B cell (primary cell): ENCODE results near the gene CNR1. TPM values are rescaled to one million over a fixed set of nuclear protein-coding genes. Genes with fewer than 3 reads are reported as not detected.
A peak's percentile ranks its signal among the peaks of the same experiment; 100 is the strongest.

Source experiments
- ATAC-seq: fragments of 200-7000 bp; cut with Tn5 transposase; one replicate; pipeline ENCODE4 v1.10.0; 2021; ENCODE audit warnings: low read depth, mild to moderate bottlenecking, moderate number of reproducible peaks, moderate library complexity
- CTCF ChIA-PET: fragments of 350-600 bp; sonication (Branson Sonifier 250); formaldehyde crosslinking; loops from one replicate; lab custom pipeline; 2021; ENCODE audit warnings: antibody characterized with exemption, inconsistent platforms; lab: Charles Lee
- POLR2A ChIA-PET: fragments of 350-600 bp; sonication (Branson Sonifier 250); formaldehyde crosslinking; loops from one replicate; lab custom pipeline; 2021; ENCODE audit warnings: antibody characterized with exemption; lab: Charles Lee
- DNase-seq: peaks from one replicate; pipeline ENCODE4 v3.0.0; 2013
- H2AFZ ChIP-seq: 2 replicates; pipeline ENCODE4 v1.6.1; 2012; ENCODE audit warnings: mild to moderate bottlenecking, low read depth, low read length; ENCODE audit not compliant: insufficient read depth, poor library complexity, severe bottlenecking
- H3K27ac ChIP-seq, 2 donors: 1 replicate in 1 of 2; 2 replicates in 1 of 2; pipeline ENCODE4 v1.5.1; 2012 to 2013; ENCODE audit warnings: low read length in 2 of 2, mild to moderate bottlenecking in 2 of 2, moderate library complexity in 1 of 2
- H3K27me3 ChIP-seq, 4 experiments: fragments of 200-600 bp in 1 of 4; sonication (generic) in 1 of 4; replicated peaks in 1 of 4; 1 replicate in 2 of 4; 2 replicates in 2 of 4; pipeline versions ENCODE4 v1.6.1 to v1.7.0; 2013 to 2016; ENCODE audit warnings: low read length in 3 of 4, mild to moderate bottlenecking in 2 of 4, mixed read lengths in 1 of 4, moderate library complexity in 1 of 4; ENCODE audit not compliant: insufficient read depth in 4 of 4, control insufficient read depth in 3 of 4; ENCODE audit errors: control extremely low read depth in 1 of 4
- H3K36me3 ChIP-seq, 2 experiments: replicated peaks in 1 of 2; 1 replicate in 1 of 2; 2 replicates in 1 of 2; pipeline versions ENCODE4 v1.6.1 to v1.7.1; 2013; ENCODE audit warnings: low read length in 1 of 2; ENCODE audit not compliant: insufficient read depth in 2 of 2, control insufficient read depth in 1 of 2; ENCODE audit errors: control extremely low read depth in 1 of 2, extremely low read depth in 1 of 2
- H3K4me1 ChIP-seq, 2 donors: fragments of 200-600 bp in 1 of 2; sonication (generic) in 1 of 2; 1 replicate in 1 of 2; 2 replicates in 1 of 2; pipeline versions ENCODE4 v1.5.1 to v1.6.1; 2013 to 2017; ENCODE audit warnings: low read length in 2 of 2; ENCODE audit not compliant: control insufficient read depth in 2 of 2, insufficient read depth in 2 of 2
- H3K4me2 ChIP-seq: replicated peaks from 2 replicates; pipeline ENCODE3; 2012; ENCODE audit warnings: mild to moderate bottlenecking, low read depth, low read length; ENCODE audit not compliant: poor library complexity, severe bottlenecking
- H3K4me3 ChIP-seq, 5 experiments: fragments of 200-600 bp in 1 of 5; sonication (generic) in 1 of 5; 1 replicate in 3 of 5; 2 replicates in 2 of 5; pipeline versions ENCODE4 v1.5.1 to v1.7.0; 2011 to 2016; ENCODE audit warnings: low read length in 4 of 5, mild to moderate bottlenecking in 4 of 5, low read depth in 2 of 5, control low read depth in 1 of 5, moderate library complexity in 1 of 5; ENCODE audit not compliant: insufficient read depth in 1 of 5; ENCODE audit errors: control extremely low read depth in 1 of 5, extremely low read depth in 1 of 5
- H3K79me2 ChIP-seq: fragments of 200-600 bp; sonication (generic); one replicate; pipeline ENCODE4 v1.6.0; 2016; ENCODE audit warnings: low read length; ENCODE audit not compliant: control insufficient read depth, insufficient read depth
- H3K9ac ChIP-seq: fragments of 200-600 bp; sonication (generic); 2 replicates; pipeline ENCODE4 v1.6.1; 2017; ENCODE audit warnings: mild to moderate bottlenecking, low read length, moderate library complexity
- H3K9me3 ChIP-seq, 3 donors: one replicate each; pipeline versions ENCODE4 v1.6.1 to v1.7.1; 2013; ENCODE audit warnings: low read length in 2 of 3; ENCODE audit not compliant: control insufficient read depth in 2 of 3, insufficient read depth in 1 of 3; ENCODE audit errors: control extremely low read depth in 1 of 3
- H4K20me1 ChIP-seq: 2 replicates; pipeline ENCODE4 v1.6.0; 2012; ENCODE audit warnings: mild to moderate bottlenecking, low read length; ENCODE audit not compliant: insufficient read depth, control insufficient read depth, poor library complexity, severe bottlenecking
- H3K27ac Mint-ChIP-seq: one replicate; pipeline ENCODE4 v1.8.0; 2021; ENCODE audit warnings: mixed read lengths
- H3K27me3 Mint-ChIP-seq: one replicate; pipeline ENCODE4 v1.8.0; 2021; ENCODE audit warnings: mixed read lengths
- H3K4me1 Mint-ChIP-seq: one replicate; pipeline ENCODE4 v1.8.0; 2021; ENCODE audit warnings: mixed read lengths
- H3K4me3 Mint-ChIP-seq: one replicate; pipeline ENCODE4 v1.8.0; 2021; ENCODE audit warnings: mixed read lengths
- H3K9me3 Mint-ChIP-seq: one replicate; pipeline ENCODE4 v1.8.0; 2022; ENCODE audit warnings: mixed read lengths; ENCODE audit not compliant: insufficient read depth
- EZH2 ChIP-seq: IDR thresholded peaks from 2 replicates; pipeline ENCODE4 v1.6.1; 2012; ENCODE audit warnings: borderline replicate concordance, low read depth, mild to moderate bottlenecking, moderate library complexity, low read length; ENCODE audit not compliant: insufficient read depth, poor library complexity, severe bottlenecking
- WGBS: methylation state at CpG from one replicate; pipeline ENCODE4 v1.1.5; 2013; ENCODE audit warnings: missing lambda C conversion rate; ENCODE audit not compliant: insufficient coverage; 5-methylcytosine and 5-hydroxymethylcytosine counted together
- intact Hi-C: fragments of 100-400 bp; cut with micrococcal nuclease; formaldehyde crosslinking; loops from one replicate; pipeline ENCODE4 v1.10.0; 2022
- polyA plus RNA-seq: library from polyadenylated mRNA; depleted of rRNA; stranded (reverse); fragments of >200 nt; gene quantifications from 2 replicates; pipeline ENCODE4 v1.2.3, GENCODE V29; 2012
- total RNA-seq, 2 donors: library from RNA; stranded (reverse); fragments of 120-200 nt in 1 of 2; gene quantifications; 1 replicate in 1 of 2; 2 replicates in 1 of 2; pipeline versions ENCODE4 v1.2.3 to v1.2.4, GENCODE V29; 2013 to 2022
- TF ChIP-seq, protein P1 (sequence below): fragments of 200-600 bp; IDR thresholded peaks from one replicate; pipeline ENCODE4 v1.8.0; 2022; ENCODE audit warnings: antibody characterized with exemption, mild to moderate bottlenecking

CNR1 gene
- total and polyA plus RNA-seq, 2 donors (not counting 1 experiment from before 2014, with no cell fraction given): 8.9 to 28.9 TPM

DNA sequence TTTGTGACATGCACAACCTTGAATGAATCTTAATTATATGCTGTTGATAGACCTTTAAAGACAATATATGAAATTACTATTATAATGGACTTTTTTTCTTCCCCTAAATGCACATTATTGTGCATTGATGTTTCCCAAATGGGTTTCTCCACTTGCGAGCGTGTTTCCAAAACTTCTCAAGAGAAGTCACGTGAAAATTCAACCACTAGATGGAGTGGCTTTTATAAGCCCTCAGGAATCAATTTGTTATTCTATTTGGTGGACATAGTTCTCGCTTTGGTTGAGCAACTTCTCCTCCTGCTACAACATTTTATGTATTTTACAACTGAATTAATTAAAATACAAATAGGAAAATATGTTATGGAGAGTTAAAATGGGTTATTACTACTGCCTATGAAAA is 9.0 kb downstream of the CNR1 start:
- Histone ChIP-seq H3K27me3 (no peaks in the 10 kb centered on the region), H3K27ac (no peak overlapping the region), H3K4me2 (no peak overlapping the region), H2AFZ (no peak overlapping the region), H3K79me2 (no peaks in the 10 kb centered on the region), H3K9ac (no peak overlapping the region), H4K20me1 (no peaks in the 10 kb centered on the region), H3K4me3 (no peak overlapping the region), H3K36me3 (no peaks in the 10 kb centered on the region), H3K4me1 (peaks cover 0 to 3% of the 10 kb centered on the region in 2 donors), H3K9me3 (no peaks in the 10 kb centered on the region)
- no CpG with 5 or more reads among the region's 4 CpGs for WGBS
- H3K9me3 Mint-ChIP-seq: no peaks in the 10 kb centered on the region
- TF ChIP-seq EZH2: no peak
- TF ChIP-seq, protein P1, sequence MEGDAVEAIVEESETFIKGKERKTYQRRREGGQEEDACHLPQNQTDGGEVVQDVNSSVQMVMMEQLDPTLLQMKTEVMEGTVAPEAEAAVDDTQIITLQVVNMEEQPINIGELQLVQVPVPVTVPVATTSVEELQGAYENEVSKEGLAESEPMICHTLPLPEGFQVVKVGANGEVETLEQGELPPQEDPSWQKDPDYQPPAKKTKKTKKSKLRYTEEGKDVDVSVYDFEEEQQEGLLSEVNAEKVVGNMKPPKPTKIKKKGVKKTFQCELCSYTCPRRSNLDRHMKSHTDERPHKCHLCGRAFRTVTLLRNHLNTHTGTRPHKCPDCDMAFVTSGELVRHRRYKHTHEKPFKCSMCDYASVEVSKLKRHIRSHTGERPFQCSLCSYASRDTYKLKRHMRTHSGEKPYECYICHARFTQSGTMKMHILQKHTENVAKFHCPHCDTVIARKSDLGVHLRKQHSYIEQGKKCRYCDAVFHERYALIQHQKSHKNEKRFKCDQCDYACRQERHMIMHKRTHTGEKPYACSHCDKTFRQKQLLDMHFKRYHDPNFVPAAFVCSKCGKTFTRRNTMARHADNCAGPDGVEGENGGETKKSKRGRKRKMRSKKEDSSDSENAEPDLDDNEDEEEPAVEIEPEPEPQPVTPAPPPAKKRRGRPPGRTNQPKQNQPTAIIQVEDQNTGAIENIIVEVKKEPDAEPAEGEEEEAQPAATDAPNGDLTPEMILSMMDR: no peak
- no peak overlapping the region for H3K27ac Mint-ChIP-seq
- no peak for ATAC-seq
- DNase-seq: no peak
- no peaks in the 10 kb centered on the region for H3K27me3 Mint-ChIP-seq
- POLR2A ChIA-PET: no interaction called here
- intact Hi-C loops: no loop called here
- H3K4me3 Mint-ChIP-seq: no peak overlapping the region
- CTCF ChIA-PET: no interaction called here
- H3K4me1 Mint-ChIP-seq: peaks cover 11% of the 10 kb centered on the region

DNA sequence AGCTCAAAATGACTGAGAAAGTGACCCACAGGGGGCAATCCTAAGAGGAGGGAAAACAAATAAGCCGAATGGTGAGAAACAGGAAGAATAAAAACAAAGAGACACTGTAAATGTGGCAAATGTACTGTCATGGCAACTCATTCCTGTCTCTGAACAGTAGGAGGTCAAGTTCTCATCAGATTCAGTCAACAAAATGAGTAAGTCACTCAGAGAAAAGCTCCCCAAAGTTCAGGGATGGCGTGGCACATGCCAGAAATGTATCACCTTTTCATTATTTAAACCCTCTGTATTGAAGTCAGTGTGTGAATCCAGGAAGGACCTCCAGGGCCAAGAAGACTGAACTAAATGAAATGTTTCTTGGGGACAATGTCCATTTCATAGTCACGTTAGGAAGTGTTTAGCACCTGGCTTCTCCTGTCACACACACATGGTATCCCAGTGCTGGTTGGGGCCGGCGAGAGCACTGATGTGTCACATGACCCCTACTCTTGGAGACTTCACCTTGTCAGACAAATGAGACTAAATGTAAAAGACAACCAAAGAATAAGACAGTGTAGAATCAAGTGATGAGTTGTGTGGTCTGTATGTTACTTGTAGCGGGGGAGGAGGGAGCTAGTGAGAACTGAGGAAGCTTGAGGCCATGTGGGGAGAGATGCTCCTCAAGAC is 20.7 kb downstream of the CNR1 start:
- H3K27me3 ChIP-seq: no peaks in the 10 kb centered on the region
- ChIA-PET CTCF (interaction anchor here (1.0 to 1.6 kb wide), 2 partner anchors 10 to 215 kb away, joined by 3 to 4 read pairs; no protein-coding TSS in a partner anchor), POLR2A (no interaction called here)
- no peaks in the 10 kb centered on the region for H3K27me3 Mint-ChIP-seq
- H3K27ac ChIP-seq: no peak overlapping the region
- H3K36me3 ChIP-seq: no peaks in the 10 kb centered on the region
- H3K4me3 Mint-ChIP-seq: no peak overlapping the region
- H3K4me1 ChIP-seq: peaks cover 34 to 36% of the 10 kb centered on the region in 2 donors
- no peak for DNase-seq
- WGBS: 97% methylated on average over 3 of the region's 6 CpGs
- H3K4me1 Mint-ChIP-seq: peaks cover 43% of the 10 kb centered on the region
- no peaks in the 10 kb centered on the region for H4K20me1 ChIP-seq
- no peak overlapping the region for H3K9ac ChIP-seq
- H3K79me2 ChIP-seq: no peaks in the 10 kb centered on the region
- H3K9me3 Mint-ChIP-seq: no peaks in the 10 kb centered on the region
- no peak for ATAC-seq
- intact Hi-C loops: no loop called here
- no peak overlapping the region for H3K4me2 ChIP-seq
- H2AFZ ChIP-seq: no peak overlapping the region
- TF ChIP-seq EZH2: no peak
- TF ChIP-seq, protein P1: no peak
- peaks cover 0 to 4% (median 0%) of the 10 kb centered on the region in 3 donors for H3K9me3 ChIP-seq
- peak overlapping the region; percentile 57 for H3K27ac Mint-ChIP-seq
- no peak overlapping the region for H3K4me3 ChIP-seq
